OCI-LY7 (cell line): Measurements from ENCODE around the gene AMOTL2.

Experiments
- CTCF ChIP-seq: fragments of 200-600 bp; sonication (generic); conservative IDR thresholded peaks from 2 replicates; pipeline ENCODE4 v1.5.1; 2014; ENCODE audit warnings: mild to moderate bottlenecking, antibody characterized with exemption, low read length, moderate library complexity, mixed read lengths
- EZH2phosphoT487 ChIP-seq: fragments of 200-600 bp; sonication (generic); IDR thresholded peaks from 2 replicates; pipeline ENCODE4 v1.6.1; 2018; ENCODE audit warnings: low read depth, borderline replicate concordance, mild to moderate bottlenecking, mixed run types, antibody characterized with exemption, low read length, moderate library complexity, mixed read lengths

- TF ChIP-seq CTCF (no peak), EZH2phosphoT487 (no peak)
These were observed 11.4 kb downstream of the AMOTL2 start for GRCh38 chr3:134362670-134363380.
